Spleen (tissue), 11 donors: ENCODE measurements around the gene OGT. TPM values are rescaled to one million over a fixed set of nuclear protein-coding genes. Genes with fewer than 3 reads are reported as not detected.
A peak's percentile ranks its signal among the peaks of the same experiment; 100 is the strongest.
"Not testable (repeated sequence)": the region's sequence is repeated elsewhere in the genome, so short reads cannot be mapped to it uniquely, and the experiment has no call there.

Experiments
- DNase-seq: peaks from one replicate; pipeline ENCODE4 v3.0.0-alpha.2; 2020
- H3K27ac ChIP-seq, 8 donors: fragments of 200-600 bp; sonication (generic) in 7 of 8; 1 replicate in 4 of 8; 2 replicates in 4 of 8; pipeline versions ENCODE4 v1.5.0 to v1.8.0; 2016 to 2021; ENCODE audit warnings: inconsistent platforms in 4 of 8, mild to moderate bottlenecking in 4 of 8, moderate library complexity in 1 of 8
- H3K27me3 ChIP-seq, 7 donors: fragments of 200-600 bp; sonication (generic) in 6 of 7; replicated peaks in 1 of 7; 1 replicate in 4 of 7; 2 replicates in 3 of 7; pipeline versions ENCODE4 v1.5.0 to v1.8.0; 2016 to 2021; ENCODE audit warnings: inconsistent platforms in 3 of 7, mild to moderate bottlenecking in 1 of 7
- H3K36me3 ChIP-seq, 6 donors: fragments of 200-600 bp; sonication (generic) in 5 of 6; 1 replicate in 4 of 6; 2 replicates in 2 of 6; pipeline versions ENCODE4 v1.5.0 to v1.8.0; 2016 to 2021; ENCODE audit warnings: inconsistent platforms in 2 of 6
- H3K4me1 ChIP-seq, 6 donors: fragments of 200-600 bp; sonication (generic) in 5 of 6; 1 replicate in 3 of 6; 2 replicates in 3 of 6; pipeline versions ENCODE4 v1.5.0 to v1.8.0; 2016 to 2021; ENCODE audit warnings: inconsistent platforms in 3 of 6
- H3K4me3 ChIP-seq, 8 donors: fragments of 200-600 bp; sonication (generic) in 7 of 8; 1 replicate in 4 of 8; 2 replicates in 4 of 8; pipeline versions ENCODE4 v1.5.0 to v1.8.0; 2016 to 2021; ENCODE audit warnings: inconsistent platforms in 4 of 8, mild to moderate bottlenecking in 4 of 8, moderate library complexity in 2 of 8
- H3K9me3 ChIP-seq, 8 donors: fragments of 200-600 bp; sonication (generic) in 7 of 8; 1 replicate in 4 of 8; 2 replicates in 4 of 8; pipeline versions ENCODE4 v1.5.0 to v1.8.0; 2016 to 2021; ENCODE audit warnings: inconsistent platforms in 4 of 8
- CTCF ChIP-seq, 11 experiments: fragments of 200-600 bp in 7 of 11; fragments of 450-650 bp in 4 of 11; sonication (generic) in 4 of 11; IDR thresholded peaks in 8 of 11; conservative IDR thresholded peaks in 3 of 11; 1 replicate in 7 of 11; 2 replicates in 4 of 11; pipeline versions ENCODE4 v1.4.0 to v1.8.0; 2016 to 2021; ENCODE audit warnings: antibody characterized with exemption in 11 of 11, inconsistent platforms in 4 of 11, mild to moderate bottlenecking in 1 of 11
- POLR2A ChIP-seq, 3 donors: fragments of 450-650 bp; IDR thresholded peaks; one replicate each; pipeline ENCODE4 v1.5.1; 2017; ENCODE audit warnings: antibody characterized with exemption in 3 of 3, mild to moderate bottlenecking in 1 of 3
- POLR2AphosphoS5 ChIP-seq, 3 donors: sonication (generic); formaldehyde crosslinking; IDR thresholded peaks; one replicate each; pipeline ENCODE4 v1.5.1; 2017; ENCODE audit warnings: antibody characterized with exemption in 3 of 3
- WGBS, 5 donors: extraction: QIAGEN DNeasy Blood & Tissue Kit in 3 of 5; methylation state at CpG; one replicate each; pipeline versions ENCODE4 v1.1.5 to v1.1.7; 2013 to 2018; 5-methylcytosine and 5-hydroxymethylcytosine counted together
- intact Hi-C: fragments of 100-400 bp; cut with DNase I; formaldehyde crosslinking; loops from one replicate; pipeline ENCODE4 v1.15.0; 2023; ENCODE audit warnings: low total_unique reads
- polyA plus RNA-seq, 3 donors: library from polyadenylated mRNA; stranded (reverse); fragments of 200-250 nt; gene quantifications; one replicate each; pipeline ENCODE4 v1.2.1, GENCODE V29; 2013
- total RNA-seq, 7 donors: library from RNA; depleted of rRNA in 3 of 7; stranded (reverse); fragments of >200 nt in 3 of 7; fragmentation: NEBNext Ultra II Directional in 4 of 7; extraction: Animal tissue kit (Norgen Biotek cat#: 25700) in 4 of 7; gene quantifications; one replicate each; pipeline versions ENCODE4 v1.1.0 to v1.2.1, GENCODE V29; 2016 to 2021
- donor health status: healthy with polysubstance abuse.
- donor health status: DM: no; HTN: no; CAD: no; lungs with moderate emphysema.
- donor health status: DM: no; HTN: no; CAD: no.
- donor health status: Bipolar disorder and iron deficiency.
- donor health status: healthy.
- donor health status: DM: no; HTN: no; CAD: no.
- donor health status: DM: yes; HTN: yes; CAD: no.

Gene OGT
- total and polyA plus RNA-seq, 10 donors = 76.8 to 393 (median 233) TPM

GRCh38 chrX:71492231-71493065, 40.5 kb upstream of the OGT start:
- WGBS, 5 donors = 1 to 52% (median 6%) methylated on average over 29 to 76 of the region's 76 CpGs
- peaks cover 0 to 10% (median 0%) of the 10 kb centered on the region in 6 donors for H3K4me1 ChIP-seq
- H3K36me3 ChIP-seq = no peaks in the 10 kb centered on the region
- DNase-seq = peak; percentile 89
- peak overlapping the region in 5 of 8 donors; percentile 41 to 70 (median 60) for H3K27ac ChIP-seq
- no peaks in the 10 kb centered on the region for H3K27me3 ChIP-seq
- peak overlapping the region; percentile 52 to 80 (median 55) for H3K4me3 ChIP-seq
- intact Hi-C loops = no loop called here
- no peaks in the 10 kb centered on the region for H3K9me3 ChIP-seq
- TF ChIP-seq POLR2AphosphoS5 (IDR thresholded peaks at IDR 0.05) (peak; percentile 36 to 79 (median 73)), POLR2A (IDR thresholded peaks at IDR 0.05) (no peak), CTCF (IDR thresholded peaks at IDR 0.05 in 8 of 11, conservative IDR thresholded peaks at IDR 0.05 in 3 of 11) (no peak)

- no peaks in the 10 kb centered on the region for H3K9me3 ChIP-seq
- no peaks in the 10 kb centered on the region for H3K27me3 ChIP-seq
- DNase-seq = no peak
- H3K36me3 ChIP-seq = no peaks in the 10 kb centered on the region
- 49 to 77% (median 71%) methylated on average over 16 of the region's 16 CpGs for WGBS, 5 donors
- TF ChIP-seq CTCF (IDR thresholded peaks at IDR 0.05 in 8 of 11, conservative IDR thresholded peaks at IDR 0.05 in 3 of 11) (no peak), POLR2A (IDR thresholded peaks at IDR 0.05) (no peak), POLR2AphosphoS5 (IDR thresholded peaks at IDR 0.05) (no peak)
- intact Hi-C loops = no loop called here
- peak overlapping the region in 3 of 8 donors; percentile 41 to 70 (median 60) for H3K27ac ChIP-seq
- peak overlapping the region; percentile 52 to 80 (median 55) for H3K4me3 ChIP-seq
- peaks cover 0 to 10% (median 0%) of the 10 kb centered on the region in 6 donors for H3K4me1 ChIP-seq
Observed at GRCh38 chrX:71493111-71493613, 39.7 kb upstream of the OGT start.

DNA sequence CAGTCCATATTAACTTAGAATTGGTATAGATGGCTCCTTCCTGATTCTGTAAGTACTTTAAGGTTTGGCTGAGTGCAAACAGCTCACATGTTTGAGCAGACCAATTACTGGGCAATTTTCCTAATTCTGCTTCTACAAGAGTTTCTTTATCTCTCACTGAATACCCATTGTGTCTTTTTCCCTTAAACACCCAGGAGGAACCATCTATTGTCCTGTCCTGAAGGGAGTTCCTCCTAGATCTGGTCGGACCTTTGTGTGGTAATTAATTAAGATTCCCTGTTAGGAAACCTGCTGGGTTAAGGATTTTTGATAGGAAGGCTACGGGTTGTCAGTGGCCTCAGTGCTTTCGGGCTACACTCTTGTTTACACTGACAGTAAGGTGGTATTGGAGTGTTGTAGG, 36.9 kb upstream of the OGT start:
- H3K9me3 ChIP-seq, H3K27ac ChIP-seq, intact Hi-C loops, DNase-seq, H3K4me1 ChIP-seq, H3K36me3 ChIP-seq, H3K27me3 ChIP-seq, H3K4me3 ChIP-seq: not testable (repeated sequence)
- 68 to 89% (median 79%) methylated on average over 3 of the region's 3 CpGs for WGBS, 5 donors

GRCh38 chrX:71496476-71496875, 36.4 kb upstream of the OGT start:
- H3K4me1 ChIP-seq = peaks cover 0 to 10% (median 0%) of the 10 kb centered on the region in 6 donors
- intact Hi-C loops = no loop called here
- H3K4me3 ChIP-seq = no peak overlapping the region
- no peak for DNase-seq
- H3K27me3 ChIP-seq = no peaks in the 10 kb centered on the region
- no peak for TF ChIP-seq POLR2AphosphoS5 (IDR thresholded peaks at IDR 0.05)
- 79 to 87% (median 84%) methylated on average over 3 of the region's 3 CpGs for WGBS, 5 donors
- H3K36me3 ChIP-seq = no peaks in the 10 kb centered on the region
- H3K9me3 ChIP-seq = no peaks in the 10 kb centered on the region
- no peak overlapping the region for H3K27ac ChIP-seq

DNA sequence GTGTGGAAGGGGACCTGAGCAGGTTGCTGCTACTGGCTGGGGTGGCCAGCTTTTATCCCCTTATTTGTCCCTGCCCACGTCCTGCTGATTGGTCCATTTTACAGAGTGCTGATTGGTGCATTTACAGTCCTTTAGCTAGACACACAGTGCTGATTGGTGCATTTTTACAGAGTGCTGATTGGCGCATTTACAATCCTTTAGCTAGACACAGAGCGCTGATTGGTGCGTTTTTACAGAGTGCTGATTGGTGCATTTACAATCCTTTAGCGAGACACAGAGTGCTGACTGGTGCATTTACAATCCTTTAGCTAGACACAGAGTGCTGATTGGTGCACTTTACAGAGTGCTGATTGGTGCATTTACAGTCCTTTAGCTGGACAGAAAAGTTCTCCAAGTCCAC, 30.8 kb upstream of the OGT start:
- 78 to 98% (median 86%) methylated on average over 5 of the region's 5 CpGs for WGBS, 5 donors
- H3K4me3 ChIP-seq, H3K27ac ChIP-seq, H3K36me3 ChIP-seq, H3K9me3 ChIP-seq, H3K4me1 ChIP-seq, DNase-seq, intact Hi-C loops, H3K27me3 ChIP-seq: not testable (repeated sequence)
